Endothelial cell of umbilical vein (primary cell): Measurements from ENCODE around the gene DDX10. TPM values are rescaled to one million over a fixed set of nuclear protein-coding genes. Genes with fewer than 3 reads are reported as not detected.

Experiments
- BruUV-seq: library from RNA; stranded (reverse); fragments of 400-500 nt; replicated peaks from 2 replicates; lab custom pipeline; 2021; lab: Mats Ljungman, UMichigan
- CTCF ChIA-PET: fragments of 300-600, 350-600 bp; sonication (Branson Sonifier 250); formaldehyde crosslinking; loops from one replicate; lab custom pipeline; 2021; ENCODE audit warnings: antibody characterized with exemption, inconsistent platforms; lab: Charles Lee
- POLR2A ChIA-PET: fragments of 300-600, 350-600 bp; sonication (Branson Sonifier 250); formaldehyde crosslinking; loops from one replicate; lab custom pipeline; 2021; ENCODE audit warnings: antibody characterized with exemption, inconsistent platforms; lab: Charles Lee
- DNase-seq: peaks from one replicate; pipeline ENCODE4 v3.0.0-alpha.2; 2011; ENCODE audit warnings: low read depth, low spot score
- FAIRE-seq: peaks from 2 replicates; lab custom pipeline; 2011; peaks lifted over from hg19 to GRCh38; lab: Jason Lieb, UNC
- H2AFZ ChIP-seq: 2 replicates; pipeline ENCODE4 v1.6.0; 2012; ENCODE audit warnings: low read depth, low read length, control low read depth, inconsistent platforms
- H3K27ac ChIP-seq: 2 replicates; pipeline ENCODE4 v1.5.1; 2011; ENCODE audit warnings: low read depth, mild to moderate bottlenecking, control low read depth, low read length, moderate library complexity; ENCODE audit not compliant: insufficient read depth
- H3K27me3 ChIP-seq, 2 experiments: 2 replicates each; pipeline versions ENCODE4 v1.6.0 to v1.6.1; 2011; ENCODE audit warnings: low read length in 2 of 2, mixed read lengths in 1 of 2; ENCODE audit not compliant: control insufficient read depth in 2 of 2, insufficient read depth in 2 of 2
- H3K36me3 ChIP-seq, 2 experiments: 2 replicates in 1 of 2; 3 replicates in 1 of 2; pipeline ENCODE4 v1.5.1; 2011; ENCODE audit warnings: low read length in 2 of 2, mild to moderate bottlenecking in 1 of 2, moderate library complexity in 1 of 2; ENCODE audit not compliant: control insufficient read depth in 2 of 2, insufficient read depth in 2 of 2; ENCODE audit errors: extremely low read depth in 1 of 2
- H3K4me1 ChIP-seq: 3 replicates; pipeline ENCODE4 v1.5.1; 2011; ENCODE audit warnings: mild to moderate bottlenecking, low read length; ENCODE audit not compliant: control insufficient read depth, insufficient read depth; ENCODE audit errors: extremely low read depth
- H3K4me2 ChIP-seq: 2 replicates; pipeline ENCODE4 v1.6.1; 2011; ENCODE audit warnings: low read length, control low read depth, mixed read lengths; ENCODE audit not compliant: insufficient read depth
- H3K4me3 ChIP-seq, 3 experiments: fragments of 200-600 bp in 1 of 3; sonication (generic), shearing (Covaris generic) in 1 of 3; replicated peaks in 1 of 3; 2 replicates each; pipeline ENCODE4 v1.5.1; 2011 to 2016; ENCODE audit warnings: control low read depth in 3 of 3, low read length in 3 of 3, mild to moderate bottlenecking in 2 of 3, inconsistent platforms in 1 of 3, low read depth in 1 of 3, moderate library complexity in 1 of 3; ENCODE audit not compliant: insufficient read depth in 1 of 3
- H3K79me2 ChIP-seq: 2 replicates; pipeline ENCODE4 v1.6.0; 2012; ENCODE audit warnings: low read length, inconsistent platforms; ENCODE audit not compliant: control insufficient read depth, insufficient read depth
- H3K9ac ChIP-seq: replicated peaks from 2 replicates; pipeline ENCODE3; 2011; ENCODE audit warnings: low read length, control low read depth; ENCODE audit not compliant: insufficient read depth; ENCODE audit errors: extremely low read depth
- H3K9me1 ChIP-seq: replicated peaks from 3 replicates; pipeline ENCODE4 v1.6.0; 2011; ENCODE audit warnings: mild to moderate bottlenecking, low read length; ENCODE audit not compliant: control insufficient read depth, insufficient read depth; ENCODE audit errors: extremely low read depth
- H3K9me3 ChIP-seq: replicated peaks from 2 replicates; pipeline ENCODE4 v1.5.1; 2012; ENCODE audit warnings: low read length, inconsistent platforms; ENCODE audit not compliant: control insufficient read depth, insufficient read depth
- H4K20me1 ChIP-seq: replicated peaks from 2 replicates; pipeline ENCODE3; 2011; ENCODE audit warnings: mild to moderate bottlenecking, low read length; ENCODE audit not compliant: control insufficient read depth, insufficient read depth; ENCODE audit errors: extremely low read depth
- CTCF ChIP-seq, 2 donors: IDR thresholded peaks; 1 replicate in 1 of 2; 2 replicates in 1 of 2; pipeline ENCODE4 v1.5.1; 2011; ENCODE audit warnings: low read length in 2 of 2, mild to moderate bottlenecking in 2 of 2, moderate library complexity in 2 of 2, control low read depth in 1 of 2, inconsistent platforms in 1 of 2, low read depth in 1 of 2; ENCODE audit not compliant: insufficient read depth in 1 of 2; ENCODE audit errors: extremely low read depth in 1 of 2
- EZH2 ChIP-seq: IDR thresholded peaks from 2 replicates; pipeline ENCODE4 v1.6.1; 2012; ENCODE audit warnings: borderline replicate concordance, low read depth, mild to moderate bottlenecking, moderate library complexity, low read length, inconsistent platforms; ENCODE audit not compliant: severe bottlenecking
- FOS ChIP-seq: IDR thresholded peaks from 2 replicates; pipeline ENCODE4 v1.6.1; 2011; ENCODE audit warnings: mild to moderate bottlenecking, low read length, moderate library complexity, borderline replicate concordance; ENCODE audit not compliant: insufficient read depth
- GATA2 ChIP-seq: IDR thresholded peaks from 2 replicates; pipeline ENCODE4 v1.7.0; 2011; ENCODE audit warnings: low read depth, mild to moderate bottlenecking, moderate library complexity, mixed read lengths, low read length; ENCODE audit not compliant: insufficient read length, insufficient read depth
- JUN ChIP-seq: IDR thresholded peaks from 2 replicates; pipeline ENCODE4 v1.6.1; 2011; ENCODE audit warnings: borderline replicate concordance, low read depth; ENCODE audit not compliant: insufficient read length, insufficient read depth
- MAX ChIP-seq: IDR thresholded peaks from 2 replicates; pipeline ENCODE4 v1.6.1; 2011; ENCODE audit not compliant: insufficient read depth, insufficient read length
- MYC ChIP-seq: IDR thresholded peaks from one replicate; pipeline ENCODE4 v1.6.1; 2011; ENCODE audit warnings: mild to moderate bottlenecking, low read depth, low read length
- POLR2A ChIP-seq: IDR thresholded peaks from 2 replicates; pipeline ENCODE4 v1.6.1; 2012; ENCODE audit warnings: low read depth, mild to moderate bottlenecking, control low read depth, low read length
- POLR2AphosphoS5 ChIP-seq: IDR thresholded peaks from 2 replicates; pipeline ENCODE4 v1.6.1; 2012; ENCODE audit warnings: low read depth, mild to moderate bottlenecking, control low read depth, low read length, moderate library complexity; ENCODE audit not compliant: insufficient read depth
- dilution Hi-C: fragments of 300-500 bp; cut with MboI; formaldehyde crosslinking; loops from one replicate; pipeline ENCODE4 v1.15.0; 2019; ENCODE audit warnings: low sequenced_read_pairs; ENCODE audit not compliant: extremely low pct_ligation_motif_present
- intact Hi-C: fragments of 100-400 bp; cut with micrococcal nuclease; formaldehyde crosslinking; loops from one replicate; pipeline ENCODE4 v1.10.0; 2022
- polyA plus RNA-seq, 4 experiments: library from polyadenylated mRNA; depleted of rRNA in 3 of 4; stranded (reverse) in 3 of 4; unstranded in 1 of 4; fragments of >200 nt; gene quantifications; 2 replicates each; pipeline versions ENCODE4 v1.2.1 to v1.2.3, GENCODE V29; 2011 to 2012; ENCODE audit warnings: missing spikeins in 1 of 4
- total RNA-seq: library from RNA; stranded (reverse); gene quantifications from 2 replicates; pipeline ENCODE4 v1.2.3, GENCODE V29; 2021

The DDX10 gene
- total and polyA plus RNA-seq, 2 donors (not counting 3 experiments of a cell fraction or from before 2014, with no cell fraction given), result 29.8 to 35.2 TPM

GRCh38 chr11:108802492-108802891, 137.6 kb downstream of the DDX10 start:
- Histone ChIP-seq H3K36me3 (no peaks in the 10 kb centered on the region), H3K4me3 (no peak overlapping the region), H3K9me3 (no peaks in the 10 kb centered on the region), H3K9me1 (no peaks in the 10 kb centered on the region), H3K79me2 (peaks cover 13% of the 10 kb centered on the region), H3K4me2 (no peak overlapping the region), H2AFZ (no peak overlapping the region), H3K27ac (no peak overlapping the region), H4K20me1 (no peaks in the 10 kb centered on the region), H3K27me3 (no peaks in the 10 kb centered on the region), H3K4me1 (no peaks in the 10 kb centered on the region), H3K9ac (no peak overlapping the region)
- dilution Hi-C loops (no loop called here), intact Hi-C loops (no loop called here)
- TF ChIP-seq CTCF (IDR thresholded peaks at IDR 0.05; ENCODE audit: extremely low read depth in 1 of 2, insufficient read depth in 1 of 2, low read depth in 1 of 2, low read length in 2 of 2) (no peak), JUN (no peak), FOS (no peak), POLR2A (no peak), POLR2AphosphoS5 (no peak), EZH2 (no peak), MAX (no peak), GATA2 (no peak), MYC (no peak)
- ChIA-PET CTCF (no interaction called here), POLR2A (no interaction called here)
- FAIRE-seq (no peak), DNase-seq (no peak)
- no TSS peak for BruUV-seq
